ENCODE measurements around the gene SKOR1. TPM values are rescaled to one million over a fixed set of nuclear protein-coding genes. Genes with fewer than 3 reads are reported as not detected.

The SKOR1 gene
- total and polyA plus RNA-seq, 3 donors from 2014 or later, result 1.1 to 2.2 (median 1.3) TPM

- WGBS, 2 donors, result 83 to 92% methylated on average over 11 of the region's 11 CpGs
- DNase-seq, result no peak
- Histone ChIP-seq H3K27ac (no peak overlapping the region), H3K27me3 (no peaks in the 10 kb centered on the region), H3K9me3 (no peaks in the 10 kb centered on the region), H3K4me3 (no peak overlapping the region), H3K4me1 (peaks cover 35% of the 10 kb centered on the region), H3K36me3 (ENCODE audit: low read depth, missing control alignments) (no peaks in the 10 kb centered on the region)
- TF ChIP-seq POLR2A (IDR thresholded peaks at IDR 0.05), result no peak
- no peak for TF ChIP-seq CTCF (IDR thresholded peaks at IDR 0.05)
- intact Hi-C loops (cut with DNase I; ENCODE audit: low total_unique reads), result no loop called here
Observed at GRCh38 chr15:67879440-67880129, 54.3 kb downstream of the SKOR1 start.

- Histone ChIP-seq H3K9me3 (no peaks in the 10 kb centered on the region), H3K4me3 (no peak overlapping the region), H3K4me1 (peaks cover 44% of the 10 kb centered on the region), H3K27ac (no peak overlapping the region), H3K27me3 (no peaks in the 10 kb centered on the region), H3K36me3 (ENCODE audit: low read depth, missing control alignments) (no peaks in the 10 kb centered on the region)
- no peak for DNase-seq
- 82 to 92% methylated on average over 3 of the region's 3 CpGs for WGBS, 2 donors
- intact Hi-C loops (cut with DNase I; ENCODE audit: low total_unique reads), result no loop called here
- TF ChIP-seq POLR2A (IDR thresholded peaks at IDR 0.05), result no peak
- TF ChIP-seq CTCF (IDR thresholded peaks at IDR 0.05), result no peak
Observed at GRCh38 chr15:67880651-67881182, 55.4 kb downstream of the SKOR1 start.

GRCh38 chr15:67882487-67883233 lies 57.4 kb downstream of the SKOR1 start:
- Histone ChIP-seq H3K27ac (peak overlapping the region; percentile 66 to 92), H3K4me3 (no peak overlapping the region), H3K27me3 (no peaks in the 10 kb centered on the region), H3K9me3 (no peaks in the 10 kb centered on the region), H3K36me3 (ENCODE audit: low read depth, missing control alignments) (no peaks in the 10 kb centered on the region), H3K4me1 (peaks cover 44% of the 10 kb centered on the region)
- intact Hi-C loops (cut with DNase I; ENCODE audit: low total_unique reads), result no loop called here
- 53 to 63% methylated on average over 8 of the region's 8 CpGs for WGBS, 2 donors
- TF ChIP-seq POLR2A (IDR thresholded peaks at IDR 0.05) (no peak), CTCF (IDR thresholded peaks at IDR 0.05) (no peak)
- DNase-seq, result peak; percentile 69

GRCh38 chr15:67883234-67883773 lies 58.0 kb downstream of the SKOR1 start:
- no peaks in the 10 kb centered on the region for H3K36me3 ChIP-seq (ENCODE audit: low read depth, missing control alignments)
- 57% methylated on average over 10 of the region's 10 CpGs for WGBS, 2 donors
- H3K27me3 ChIP-seq, result no peaks in the 10 kb centered on the region
- intact Hi-C loops (cut with DNase I; ENCODE audit: low total_unique reads), result no loop called here
- H3K9me3 ChIP-seq, result no peaks in the 10 kb centered on the region
- TF ChIP-seq CTCF (IDR thresholded peaks at IDR 0.05) (no peak), POLR2A (IDR thresholded peaks at IDR 0.05) (no peak)
- peaks cover 44% of the 10 kb centered on the region for H3K4me1 ChIP-seq
- H3K4me3 ChIP-seq, result no peak overlapping the region
- H3K27ac ChIP-seq, result peak overlapping the region; percentile 66 to 92
- DNase-seq, result peak; percentile 44
